HepG2 (cell line): ENCODE measurements around the gene LEAP2. TPM values are rescaled to one million over a fixed set of nuclear protein-coding genes. Genes with fewer than 3 reads are reported as not detected.

Experiments
- CBFB ChIP-seq: sonication (generic); formaldehyde crosslinking; IDR thresholded peaks from 2 replicates; pipeline ENCODE4 v1.4.0; 2020; ENCODE audit warnings: missing genetic modification reagents
- CBX1 ChIP-seq: IDR thresholded peaks from one replicate; pipeline ENCODE4 v1.6.1; 2016; ENCODE audit warnings: antibody characterized with exemption, low read depth
- ELF3 ChIP-seq: IDR thresholded peaks from 2 replicates; pipeline ENCODE4 v1.6.1; 2016; ENCODE audit warnings: missing genetic modification reagents, missing compliant biosample characterization
- ETS1 ChIP-seq: sonication (generic); formaldehyde crosslinking; IDR thresholded peaks from 2 replicates; pipeline ENCODE4 v1.4.0; 2020; ENCODE audit warnings: missing genetic modification reagents
- HMGXB4 ChIP-seq, 2 experiments: sonication (generic) in 1 of 2; formaldehyde crosslinking in 1 of 2; IDR thresholded peaks; 2 replicates each; pipeline versions ENCODE4 v1.4.0 to v1.6.1; 2018 to 2020; ENCODE audit warnings: missing genetic modification reagents in 2 of 2, borderline replicate concordance in 1 of 2, low read depth in 1 of 2, mild to moderate bottlenecking in 1 of 2, missing biosample characterization in 1 of 2
- HNF4G ChIP-seq, 2 experiments: sonication (generic) in 1 of 2; formaldehyde crosslinking in 1 of 2; IDR thresholded peaks; 2 replicates each; pipeline versions ENCODE4 v1.4.0 to v1.6.1; 2011 to 2020; ENCODE audit warnings: borderline replicate concordance in 2 of 2, low read depth in 2 of 2, mild to moderate bottlenecking in 2 of 2, low read length in 1 of 2, missing genetic modification reagents in 1 of 2, moderate library complexity in 1 of 2
- NFYC ChIP-seq: IDR thresholded peaks from 2 replicates; pipeline ENCODE4 v1.6.1; 2016; ENCODE audit warnings: missing genetic modification reagents, missing compliant biosample characterization
- POGK ChIP-seq: sonication (generic); formaldehyde crosslinking; conservative IDR thresholded peaks from 2 replicates; pipeline ENCODE4 v1.8.0; 2022; ENCODE audit warnings: mild to moderate bottlenecking, moderate library complexity, missing genetic modification reagents
- RXRB ChIP-seq: IDR thresholded peaks from 2 replicates; pipeline ENCODE4 v1.6.1; 2016; ENCODE audit warnings: borderline replicate concordance, missing genetic modification reagents, missing compliant biosample characterization
- SNAPC2 ChIP-seq: sonication (generic); formaldehyde crosslinking; IDR thresholded peaks from 2 replicates; pipeline ENCODE4 v1.8.1; 2022; ENCODE audit warnings: mild to moderate bottlenecking, missing genetic modification reagents
- SP4 ChIP-seq: sonication (generic); formaldehyde crosslinking; IDR thresholded peaks from 2 replicates; pipeline ENCODE4 v1.8.1; 2023; ENCODE audit warnings: mild to moderate bottlenecking, missing genetic modification reagents
- TBX3 ChIP-seq: fragments of 450-650 bp; IDR thresholded peaks from 2 replicates; pipeline ENCODE4 v1.6.1; 2017; ENCODE audit warnings: antibody characterized with exemption, mild to moderate bottlenecking, inconsistent platforms, borderline replicate concordance
- ZMYM4 ChIP-seq: sonication (generic); formaldehyde crosslinking; IDR thresholded peaks from 2 replicates; pipeline ENCODE4 v1.8.1; 2023; ENCODE audit warnings: mild to moderate bottlenecking, missing genetic modification reagents
- ZNF30 ChIP-seq: sonication (generic); formaldehyde crosslinking; IDR thresholded peaks from 2 replicates; pipeline ENCODE4 v1.5.0; 2020; ENCODE audit warnings: mild to moderate bottlenecking, missing genetic modification reagents
- ZNF333 ChIP-seq: sonication (generic); formaldehyde crosslinking; IDR thresholded peaks from 2 replicates; pipeline ENCODE4 v1.4.0; 2020; ENCODE audit warnings: mild to moderate bottlenecking, missing genetic modification reagents, borderline replicate concordance
- polyA plus RNA-seq, 8 experiments: library from polyadenylated mRNA; depleted of rRNA in 3 of 8; stranded (reverse) in 7 of 8; unstranded in 1 of 8; fragments of >200 nt; fragmentation: Illumina TruSeq in 4 of 8; extraction: Trizol in 4 of 8; gene quantifications; 2 replicates each; pipeline versions ENCODE4 v1.2.1 to v1.2.3, GENCODE V29; 2011 to 2016; ENCODE audit warnings: low read depth in 4 of 8, missing spikeins in 1 of 8, mixed read lengths in 1 of 8; ENCODE audit not compliant: insufficient read depth in 1 of 8
- total RNA-seq, 5 experiments: library from RNA; depleted of rRNA; stranded (reverse); fragments of >200 nt; fragmentation: Illumina TruSeq; extraction: Trizol; gene quantifications; 2 replicates each; pipeline ENCODE4 v1.2.3, GENCODE V29; 2016; ENCODE audit warnings: low read depth in 1 of 5
- TF ChIP-seq, protein P1 (sequence below): IDR thresholded peaks from 2 replicates; pipeline ENCODE4 v1.4.0; 2020; ENCODE audit warnings: mild to moderate bottlenecking, missing genetic modification reagents
- TF ChIP-seq, protein P2 (sequence below): sonication (generic); formaldehyde crosslinking; IDR thresholded peaks from 2 replicates; pipeline ENCODE4 v1.5.0; 2020; ENCODE audit warnings: missing genetic modification reagents

LEAP2 gene
- total and polyA plus RNA-seq, 2 of the 13 experiments (the other 11 are each of a cell fraction or from before 2014, with no cell fraction given), result 23.9 to 51.9 TPM

DNA sequence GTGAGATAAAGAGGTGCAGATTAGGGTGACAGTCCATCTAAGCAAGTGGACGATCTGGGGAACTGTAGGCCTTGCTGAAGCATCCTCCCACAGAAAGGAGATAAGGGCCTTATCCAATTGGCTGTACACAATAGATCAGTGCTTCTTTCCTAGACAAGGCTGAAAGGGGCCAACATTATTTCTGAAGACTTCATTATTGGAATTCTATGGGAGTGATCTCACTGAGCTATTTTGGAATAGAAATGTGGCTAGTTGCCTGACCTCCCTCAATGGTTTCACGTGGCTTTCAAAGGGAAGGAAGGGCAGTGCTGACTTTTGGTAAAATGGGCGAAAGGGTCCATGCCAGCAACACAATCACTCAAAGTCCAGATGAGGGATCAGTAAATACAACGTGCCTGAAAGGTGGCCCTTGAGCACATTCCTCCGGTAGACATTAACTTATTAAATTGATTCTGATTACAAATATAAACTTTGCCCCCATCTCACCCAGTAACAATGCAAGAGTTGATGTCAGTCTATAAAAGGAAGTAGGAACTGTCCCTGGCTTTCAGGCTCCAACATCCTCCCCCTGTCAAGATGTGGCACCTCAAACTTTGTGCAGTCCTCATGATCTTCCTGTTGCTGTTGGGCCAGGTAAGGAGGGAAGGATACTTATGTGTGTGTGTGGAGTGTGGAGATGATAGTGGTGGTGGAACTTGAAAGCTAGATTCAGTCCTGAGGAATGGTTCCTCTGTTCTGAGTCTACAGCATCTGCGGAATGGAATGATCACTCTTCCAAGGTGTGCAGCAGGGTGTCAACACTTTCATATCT, at the start of gene LEAP2 (continued):
- TF ChIP-seq CBFB (CRISPR knock-in tag) (0 out of 2 replicates have a peak, but pooled peaks have one; percentile 12), NFYC (CRISPR knock-in tag) (0 out of 2 replicates have a peak, but pooled peaks have one; percentile 24), HNF4G (IDR thresholded peaks at IDR 0.05; ENCODE audit: borderline replicate concordance, low read depth, low read length) (peak; percentile 86), HNF4G (CRISPR knock-in tag; IDR thresholded peaks at IDR 0.05; ENCODE audit: borderline replicate concordance, low read depth) (peak; percentile 66; the same call in 1 of the 2 replicates), ELF3 (peak; percentile 89), SP4 (CRISPR knock-in tag) (peak; percentile 33; the same call in 1 of the 2 replicates), SNAPC2 (CRISPR knock-in tag) (peak; percentile 70; the same call in 1 of the 2 replicates), TBX3 (peak; percentile 66), ETS1 (CRISPR knock-in tag) (no peak), POGK (CRISPR knock-in tag) (no peak), HMGXB4 (CRISPR knock-in tag; IDR thresholded peaks at IDR 0.05; ENCODE audit: borderline replicate concordance in 1 of 2, low read depth in 1 of 2) (peak; percentile 14 to 67; a peak in 2 of 4 replicates), RXRB (CRISPR knock-in tag) (peak; percentile 88), ZNF333 (CRISPR knock-in tag) (no peak), ZNF30 (no peak), ZMYM4 (CRISPR knock-in tag) (peak; percentile 62), CBX1 (no peak)
- TF ChIP-seq, protein P1, sequence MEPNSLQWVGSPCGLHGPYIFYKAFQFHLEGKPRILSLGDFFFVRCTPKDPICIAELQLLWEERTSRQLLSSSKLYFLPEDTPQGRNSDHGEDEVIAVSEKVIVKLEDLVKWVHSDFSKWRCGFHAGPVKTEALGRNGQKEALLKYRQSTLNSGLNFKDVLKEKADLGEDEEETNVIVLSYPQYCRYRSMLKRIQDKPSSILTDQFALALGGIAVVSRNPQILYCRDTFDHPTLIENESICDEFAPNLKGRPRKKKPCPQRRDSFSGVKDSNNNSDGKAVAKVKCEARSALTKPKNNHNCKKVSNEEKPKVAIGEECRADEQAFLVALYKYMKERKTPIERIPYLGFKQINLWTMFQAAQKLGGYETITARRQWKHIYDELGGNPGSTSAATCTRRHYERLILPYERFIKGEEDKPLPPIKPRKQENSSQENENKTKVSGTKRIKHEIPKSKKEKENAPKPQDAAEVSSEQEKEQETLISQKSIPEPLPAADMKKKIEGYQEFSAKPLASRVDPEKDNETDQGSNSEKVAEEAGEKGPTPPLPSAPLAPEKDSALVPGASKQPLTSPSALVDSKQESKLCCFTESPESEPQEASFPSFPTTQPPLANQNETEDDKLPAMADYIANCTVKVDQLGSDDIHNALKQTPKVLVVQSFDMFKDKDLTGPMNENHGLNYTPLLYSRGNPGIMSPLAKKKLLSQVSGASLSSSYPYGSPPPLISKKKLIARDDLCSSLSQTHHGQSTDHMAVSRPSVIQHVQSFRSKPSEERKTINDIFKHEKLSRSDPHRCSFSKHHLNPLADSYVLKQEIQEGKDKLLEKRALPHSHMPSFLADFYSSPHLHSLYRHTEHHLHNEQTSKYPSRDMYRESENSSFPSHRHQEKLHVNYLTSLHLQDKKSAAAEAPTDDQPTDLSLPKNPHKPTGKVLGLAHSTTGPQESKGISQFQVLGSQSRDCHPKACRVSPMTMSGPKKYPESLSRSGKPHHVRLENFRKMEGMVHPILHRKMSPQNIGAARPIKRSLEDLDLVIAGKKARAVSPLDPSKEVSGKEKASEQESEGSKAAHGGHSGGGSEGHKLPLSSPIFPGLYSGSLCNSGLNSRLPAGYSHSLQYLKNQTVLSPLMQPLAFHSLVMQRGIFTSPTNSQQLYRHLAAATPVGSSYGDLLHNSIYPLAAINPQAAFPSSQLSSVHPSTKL (CRISPR knock-in tag), result peak; percentile 89
- TF ChIP-seq, protein P2, sequence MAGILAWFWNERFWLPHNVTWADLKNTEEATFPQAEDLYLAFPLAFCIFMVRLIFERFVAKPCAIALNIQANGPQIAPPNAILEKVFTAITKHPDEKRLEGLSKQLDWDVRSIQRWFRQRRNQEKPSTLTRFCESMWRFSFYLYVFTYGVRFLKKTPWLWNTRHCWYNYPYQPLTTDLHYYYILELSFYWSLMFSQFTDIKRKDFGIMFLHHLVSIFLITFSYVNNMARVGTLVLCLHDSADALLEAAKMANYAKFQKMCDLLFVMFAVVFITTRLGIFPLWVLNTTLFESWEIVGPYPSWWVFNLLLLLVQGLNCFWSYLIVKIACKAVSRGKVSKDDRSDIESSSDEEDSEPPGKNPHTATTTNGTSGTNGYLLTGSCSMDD, result no peak
